Urinary bladder (tissue), 4 donors: ENCODE data around the gene SLC66A3. TPM values are rescaled to one million over a fixed set of nuclear protein-coding genes. Genes with fewer than 3 reads are reported as not detected.
"Not testable (repeated sequence)": the region's sequence is repeated elsewhere in the genome, so short reads cannot be mapped to it uniquely, and the experiment has no call there.

ENCODE experiments used
- DNase-seq: peaks from one replicate; pipeline ENCODE4 v3.0.0-alpha.2; 2015; ENCODE audit errors: extremely low spot score
- H3K27ac ChIP-seq: one replicate; pipeline ENCODE4 v1.5.1; 2013; ENCODE audit warnings: low read depth, mild to moderate bottlenecking, moderate library complexity
- H3K36me3 ChIP-seq: one replicate; pipeline ENCODE4 v1.6.1; 2013; ENCODE audit warnings: mild to moderate bottlenecking, moderate library complexity; ENCODE audit not compliant: insufficient read depth
- H3K4me1 ChIP-seq: one replicate; pipeline ENCODE4 v1.6.1; 2013; ENCODE audit warnings: mild to moderate bottlenecking, moderate library complexity; ENCODE audit not compliant: insufficient read depth
- H3K4me3 ChIP-seq: one replicate; pipeline ENCODE4 v1.5.1; 2013; ENCODE audit warnings: low read depth, low read length
- WGBS: extraction: QIAGEN DNeasy Blood & Tissue Kit; methylation state at CpG from one replicate; pipeline ENCODE4 v1.1.7; 2013; 5-methylcytosine and 5-hydroxymethylcytosine counted together
- polyA plus RNA-seq: library from polyadenylated mRNA; stranded (reverse); fragments of 200-250 nt; gene quantifications from one replicate; pipeline ENCODE4 v1.2.3, GENCODE V29; 2013
- total RNA-seq: library from RNA; depleted of rRNA; stranded (reverse); fragments of >200 nt; gene quantifications from one replicate; pipeline ENCODE4 v1.2.3, GENCODE V29; 2014
- donor health status: healthy with polysubstance abuse.
- donor health status: healthy.

Gene SLC66A3
- total and polyA plus RNA-seq, 2 donors: 39.4 to 44.1 TPM

GRCh38 chr2:11161747-11162146, 6.5 kb downstream of the SLC66A3 start:
- no peak for DNase-seq
- Histone ChIP-seq H3K36me3 (no peaks in the 10 kb centered on the region), H3K4me1 (no peaks in the 10 kb centered on the region), H3K4me3 (no peak overlapping the region), H3K27ac (no peak overlapping the region)
- WGBS: 95% methylated on average over 4 of the region's 4 CpGs

- Histone ChIP-seq H3K4me3 (no peak overlapping the region), H3K36me3 (no peaks in the 10 kb centered on the region), H3K4me1 (no peaks in the 10 kb centered on the region), H3K27ac (no peak overlapping the region)
- WGBS: 91% methylated on average over 16 of the region's 16 CpGs
- DNase-seq: no peak
These were observed 8.4 kb downstream of the SLC66A3 start for GRCh38 chr2:11163439-11164317.

GRCh38 chr2:11165046-11165445, 9.8 kb downstream of the SLC66A3 start:
- not testable (repeated sequence) for DNase-seq, H3K36me3 ChIP-seq, H3K27ac ChIP-seq, H3K4me3 ChIP-seq, H3K4me1 ChIP-seq
- 94% methylated on average over 28 of the region's 28 CpGs for WGBS

- no peaks in the 10 kb centered on the region for H3K36me3 ChIP-seq
- no peak overlapping the region for H3K4me3 ChIP-seq
- no peak for DNase-seq
- H3K4me1 ChIP-seq: no peaks in the 10 kb centered on the region
- H3K27ac ChIP-seq: no peak overlapping the region
- 91% methylated on average over 10 of the region's 10 CpGs for WGBS
These were observed 11.2 kb downstream of the SLC66A3 start for GRCh38 chr2:11166476-11166875.

GRCh38 chr2:11168488-11168887, 13.2 kb downstream of the SLC66A3 start:
- Histone ChIP-seq H3K27ac (no peak overlapping the region), H3K36me3 (no peaks in the 10 kb centered on the region), H3K4me1 (no peaks in the 10 kb centered on the region), H3K4me3 (no peak overlapping the region)
- 82% methylated on average over 9 of the region's 9 CpGs for WGBS
- no peak for DNase-seq

GRCh38 chr2:11169333-11169732, 14.1 kb downstream of the SLC66A3 start:
- H3K27ac ChIP-seq: no peak overlapping the region
- no peak for DNase-seq
- 77% methylated on average over 13 of the region's 13 CpGs for WGBS
- H3K36me3 ChIP-seq: no peaks in the 10 kb centered on the region
- H3K4me3 ChIP-seq: no peak overlapping the region
- no peaks in the 10 kb centered on the region for H3K4me1 ChIP-seq

- WGBS: 95% methylated on average over 9 of the region's 9 CpGs
- no peak for DNase-seq
- H3K4me3 ChIP-seq: no peak overlapping the region
These were observed 19.0 kb downstream of the SLC66A3 start for GRCh38 chr2:11174222-11174621.

GRCh38 chr2:11175293-11175795, 20.1 kb downstream of the SLC66A3 start:
- no peak for DNase-seq

More at GRCh38 chr2:11174222-11174621, 19.0 kb downstream of the SLC66A3 start:
- H3K36me3 ChIP-seq: no peaks in the 10 kb centered on the region
- H3K27ac ChIP-seq: no peak overlapping the region
- H3K4me1 ChIP-seq: no peaks in the 10 kb centered on the region

GRCh38 chr2:11177871-11178690, 22.8 kb downstream of the SLC66A3 start:
- WGBS: 53% methylated on average over 5 of the region's 5 CpGs
- Histone ChIP-seq H3K4me1 (no peaks in the 10 kb centered on the region), H3K36me3 (peaks cover 1% of the 10 kb centered on the region), H3K27ac (no peak overlapping the region), H3K4me3 (no peak overlapping the region)
- peak; percentile 5 for DNase-seq

More at GRCh38 chr2:11175293-11175795, 20.1 kb downstream of the SLC66A3 start:
- no peak overlapping the region for H3K27ac ChIP-seq
- no peaks in the 10 kb centered on the region for H3K36me3 ChIP-seq
- H3K4me3 ChIP-seq: no peak overlapping the region
- 80% methylated on average over 6 of the region's 6 CpGs for WGBS
- H3K4me1 ChIP-seq: no peaks in the 10 kb centered on the region

GRCh38 chr2:11179196-11179595, 23.9 kb downstream of the SLC66A3 start:
- H3K27ac ChIP-seq: no peak overlapping the region
- no peak overlapping the region for H3K4me3 ChIP-seq
- peaks cover 1% of the 10 kb centered on the region for H3K36me3 ChIP-seq
- DNase-seq: no peak
- WGBS: 78% methylated on average over 4 of the region's 4 CpGs
- no peaks in the 10 kb centered on the region for H3K4me1 ChIP-seq

- WGBS: 91% methylated on average over 4 of the region's 4 CpGs
- H3K27ac ChIP-seq: no peak overlapping the region
- no peak overlapping the region for H3K4me3 ChIP-seq
- H3K36me3 ChIP-seq: peaks cover 1% of the 10 kb centered on the region
- H3K4me1 ChIP-seq: no peaks in the 10 kb centered on the region
- DNase-seq: no peak
These were observed 24.6 kb downstream of the SLC66A3 start for GRCh38 chr2:11179899-11180298.

- Histone ChIP-seq H3K4me1 (no peaks in the 10 kb centered on the region), H3K4me3 (no peak overlapping the region), H3K27ac (no peak overlapping the region), H3K36me3 (peaks cover 1% of the 10 kb centered on the region)
- DNase-seq: no peak
- whole genome bisulfite sequencing: 88% methylated on average over 6 of the region's 6 CpGs
These were observed 25.4 kb downstream of the SLC66A3 start for GRCh38 chr2:11180653-11181052.

- Histone ChIP-seq H3K4me1 (no peaks in the 10 kb centered on the region), H3K27ac (no peak overlapping the region), H3K36me3 (peaks cover 1% of the 10 kb centered on the region), H3K4me3 (no peak overlapping the region)
- WGBS: 93% methylated on average over 2 of the region's 2 CpGs
- DNase-seq: no peak
These were observed 27.7 kb downstream of the SLC66A3 start for GRCh38 chr2:11182951-11183350.
